ENCODE data around the gene SH3PXD2A. TPM values are rescaled to one million over a fixed set of nuclear protein-coding genes. Genes with fewer than 3 reads are reported as not detected.

The SH3PXD2A gene
- total and polyA plus RNA-seq, 2 of the 4 experiments (the other 2 are of a cell fraction) = 6.3 to 23.0 TPM

DNA sequence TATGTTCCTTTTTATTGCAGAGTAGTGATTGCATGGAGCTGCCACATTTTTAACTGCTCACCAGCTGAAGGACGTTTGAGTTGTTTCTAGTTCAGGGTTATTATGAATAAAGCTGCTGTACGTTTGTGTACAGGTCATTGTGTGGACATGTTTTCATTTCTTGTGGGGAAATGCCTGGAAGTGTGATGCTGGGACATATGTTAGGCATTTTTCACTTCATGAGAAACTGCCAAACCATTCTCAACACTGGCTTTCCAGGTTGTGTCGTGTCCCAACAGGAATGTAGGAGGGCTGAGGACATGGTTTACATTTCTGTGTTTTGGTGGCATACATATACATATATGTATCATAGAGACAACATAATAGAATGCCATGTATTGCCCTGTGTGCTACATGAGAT, 288.8 kb downstream of the SH3PXD2A start:
- no peaks in the 10 kb centered on the region for H3K36me3 ChIP-seq (ENCODE audit: control insufficient read depth, insufficient read depth, low read length)
- H3K4me3 ChIP-seq (ENCODE audit: insufficient read depth, low read depth, low read length) = no peak overlapping the region
- 0% methylated on average over 1 of the region's 3 CpGs; no CpG with 5 or more reads in 1 of the 2 experiments for WGBS, 2 experiments (ENCODE audit: extremely low coverage in 2 of 2, insufficient read length in 1 of 2)
- H3K23ac ChIP-seq (ENCODE audit: low read depth, low read length) = no peak overlapping the region
- no peak overlapping the region for H3K56ac ChIP-seq (ENCODE audit: extremely low read depth, insufficient read depth, low read length)
- TF ChIP-seq CEBPB (IDR thresholded peaks at IDR 0.05; ENCODE audit: low read depth, low read length) (no peak), POLR2A (IDR thresholded peaks at IDR 0.05; ENCODE audit: low read depth, low read length) (no peak), RFX5 (IDR thresholded peaks at IDR 0.05; ENCODE audit: low read depth, low read length) (no peak), BHLHE40 (IDR thresholded peaks at IDR 0.05; ENCODE audit: low read depth, low read length) (no peak), USF2 (IDR thresholded peaks at IDR 0.05; ENCODE audit: low read depth, low read length) (no peak), ELK1 (IDR thresholded peaks at IDR 0.05; ENCODE audit: borderline replicate concordance, low read depth, low read length) (no peak), RAD21 (IDR thresholded peaks at IDR 0.05; ENCODE audit: low read length) (no peak), SMC3 (IDR thresholded peaks at IDR 0.05; ENCODE audit: low read depth, low read length) (no peak), NFE2L2 (IDR thresholded peaks at IDR 0.05; ENCODE audit: low read depth, low read length) (no peak), MAZ (IDR thresholded peaks at IDR 0.05; ENCODE audit: borderline replicate concordance, low read depth, low read length) (no peak), RCOR1 (IDR thresholded peaks at IDR 0.05; ENCODE audit: insufficient replicate concordance, low read length) (no peak), MAFK (IDR thresholded peaks at IDR 0.05; ENCODE audit: low read depth, low read length) (no peak), FOS (IDR thresholded peaks at IDR 0.05; ENCODE audit: low read depth, low read length) (no peak)
- TF ChIP-seq, protein P1, sequence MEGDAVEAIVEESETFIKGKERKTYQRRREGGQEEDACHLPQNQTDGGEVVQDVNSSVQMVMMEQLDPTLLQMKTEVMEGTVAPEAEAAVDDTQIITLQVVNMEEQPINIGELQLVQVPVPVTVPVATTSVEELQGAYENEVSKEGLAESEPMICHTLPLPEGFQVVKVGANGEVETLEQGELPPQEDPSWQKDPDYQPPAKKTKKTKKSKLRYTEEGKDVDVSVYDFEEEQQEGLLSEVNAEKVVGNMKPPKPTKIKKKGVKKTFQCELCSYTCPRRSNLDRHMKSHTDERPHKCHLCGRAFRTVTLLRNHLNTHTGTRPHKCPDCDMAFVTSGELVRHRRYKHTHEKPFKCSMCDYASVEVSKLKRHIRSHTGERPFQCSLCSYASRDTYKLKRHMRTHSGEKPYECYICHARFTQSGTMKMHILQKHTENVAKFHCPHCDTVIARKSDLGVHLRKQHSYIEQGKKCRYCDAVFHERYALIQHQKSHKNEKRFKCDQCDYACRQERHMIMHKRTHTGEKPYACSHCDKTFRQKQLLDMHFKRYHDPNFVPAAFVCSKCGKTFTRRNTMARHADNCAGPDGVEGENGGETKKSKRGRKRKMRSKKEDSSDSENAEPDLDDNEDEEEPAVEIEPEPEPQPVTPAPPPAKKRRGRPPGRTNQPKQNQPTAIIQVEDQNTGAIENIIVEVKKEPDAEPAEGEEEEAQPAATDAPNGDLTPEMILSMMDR (conservative IDR thresholded peaks at IDR 0.05; ENCODE audit: low read depth, low read length) = no peak
- no peak overlapping the region for H3K27ac ChIP-seq (ENCODE audit: insufficient read depth, low read length)
- no peaks in the 10 kb centered on the region for H3K9me1 ChIP-seq (ENCODE audit: insufficient read depth, low read length)
- intact Hi-C loops (cut with micrococcal nuclease) = no loop called here
- peaks cover 63% of the 10 kb centered on the region for H3K27me3 ChIP-seq (ENCODE audit: control insufficient read depth, insufficient read depth, low read length)
- in situ Hi-C loops (cut with MboI; ENCODE audit: low sequenced_read_pairs) = no loop called here
- dilution Hi-C loops (cut with HindIII; ENCODE audit: low sequenced_read_pairs, unreplicated experiment) = no loop called here
- H2AK5ac ChIP-seq (ENCODE audit: low read depth, low read length) = no peak overlapping the region
- no peaks in the 10 kb centered on the region for H3K9me3 ChIP-seq (ENCODE audit: control insufficient read depth, insufficient read depth, low read length)
- H3K4me2 ChIP-seq (ENCODE audit: low read depth, low read length) = no peak overlapping the region
- peak; percentile 34 for DNase-seq
- POLR2A ChIA-PET (ENCODE audit: unreplicated experiment) = no interaction called here
- H3K18ac ChIP-seq (ENCODE audit: low read depth, low read length) = no peak overlapping the region
- H3K4me1 ChIP-seq (ENCODE audit: control insufficient read depth, insufficient read depth, low read length) = no peaks in the 10 kb centered on the region; the same call in 1 of the 2 replicates
- H3K9ac ChIP-seq (ENCODE audit: low read depth, low read length) = no peak overlapping the region
- H3K79me1 ChIP-seq (ENCODE audit: low read depth in 1 of 2, low read length in 2 of 2) = no peaks in the 10 kb centered on the region
- H4K20me1 ChIP-seq (ENCODE audit: insufficient read depth, low read length) = no peaks in the 10 kb centered on the region
- no peak overlapping the region for H2AK9ac ChIP-seq (replicated peaks; ENCODE audit: low read depth, low read length, poor library complexity)
- H2AFZ ChIP-seq (replicated peaks; ENCODE audit: low read length, poor library complexity) = no peak overlapping the region
- no peak overlapping the region for H4K91ac ChIP-seq (ENCODE audit: insufficient read depth, low read depth, low read length)
- H2BK15ac ChIP-seq (ENCODE audit: low read depth, low read length) = no peak overlapping the region
- no peak overlapping the region for H2BK20ac ChIP-seq (ENCODE audit: low read depth, low read length)
- CTCF ChIA-PET = interaction anchor here (0.6 kb wide), 1 partner anchor 328 kb away, joined by 3 read pairs; no protein-coding TSS in a partner anchor
- no peak overlapping the region for H4K5ac ChIP-seq (ENCODE audit: low read depth, low read length)
- H3K14ac ChIP-seq (replicated peaks; ENCODE audit: low read depth, low read length) = no peak overlapping the region
- H3K4ac ChIP-seq (ENCODE audit: low read depth, low read length) = no peak overlapping the region
- no peak overlapping the region for H4K8ac ChIP-seq (ENCODE audit: low read depth in 2 of 2, low read length in 2 of 2)
- no peak for ATAC-seq (ENCODE audit: low read depth)
- no peak overlapping the region for H2BK120ac ChIP-seq (ENCODE audit: low read depth, low read length)
- no TSS peak for BruUV-seq (replicated peaks)
- H2BK5ac ChIP-seq (ENCODE audit: low read depth, low read length, poor library complexity, severe bottlenecking) = no peak overlapping the region
